HepG2 (cell line): ENCODE results near the gene TUBGCP3. TPM values are rescaled to one million over a fixed set of nuclear protein-coding genes. Genes with fewer than 3 reads are reported as not detected.
A peak's percentile ranks its signal among the peaks of the same experiment; 100 is the strongest.

Source experiments
- AKNA ChIP-seq: sonication (generic); formaldehyde crosslinking; IDR thresholded peaks from 2 replicates; pipeline ENCODE4 v1.4.0; 2020; ENCODE audit warnings: missing genetic modification reagents, borderline replicate concordance
- CCAR2 ChIP-seq: fragments of 200-400 bp; formaldehyde crosslinking; optimal IDR thresholded peaks from 2 replicates; pipeline ENCODE3; 2018; ENCODE audit warnings: low read depth, mild to moderate bottlenecking, low read length, moderate library complexity
- MTF1 ChIP-seq: sonication (generic); formaldehyde crosslinking; IDR thresholded peaks from 2 replicates; pipeline ENCODE4 v1.5.0; 2020; ENCODE audit warnings: missing genetic modification reagents
- NR1H2 ChIP-seq: sonication (generic); formaldehyde crosslinking; IDR thresholded peaks from 2 replicates; pipeline ENCODE4 v1.8.1; 2022; ENCODE audit warnings: low read depth, missing genetic modification reagents, borderline replicate concordance
- PPARG ChIP-seq: conservative IDR thresholded peaks from 2 replicates; pipeline ENCODE4 v1.6.1; 2016; ENCODE audit warnings: missing biosample characterization, missing genetic modification reagents
- ZBTB40 ChIP-seq, 2 experiments: fragments of 450-650 bp in 1 of 2; sonication (generic) in 1 of 2; formaldehyde crosslinking in 1 of 2; IDR thresholded peaks; 2 replicates each; pipeline versions ENCODE4 v1.6.1 to v1.8.0; 2016 to 2022; ENCODE audit warnings: antibody characterized with exemption in 1 of 2, mild to moderate bottlenecking in 1 of 2, missing genetic modification reagents in 1 of 2
- ZMYM4 ChIP-seq: sonication (generic); formaldehyde crosslinking; IDR thresholded peaks from 2 replicates; pipeline ENCODE4 v1.8.1; 2023; ENCODE audit warnings: mild to moderate bottlenecking, missing genetic modification reagents
- ZNF326 ChIP-seq: sonication (generic); formaldehyde crosslinking; IDR thresholded peaks from 2 replicates; pipeline ENCODE4 v1.4.0; 2020; ENCODE audit warnings: missing genetic modification reagents, borderline replicate concordance
- ZNF770 ChIP-seq: sonication (generic); formaldehyde crosslinking; IDR thresholded peaks from 2 replicates; pipeline ENCODE4 v1.5.0; 2020; ENCODE audit warnings: mild to moderate bottlenecking, missing genetic modification reagents
- polyA plus RNA-seq, 8 experiments: library from polyadenylated mRNA; depleted of rRNA in 3 of 8; stranded (reverse) in 7 of 8; unstranded in 1 of 8; fragments of >200 nt; fragmentation: Illumina TruSeq in 4 of 8; extraction: Trizol in 4 of 8; gene quantifications; 2 replicates each; pipeline versions ENCODE4 v1.2.1 to v1.2.3, GENCODE V29; 2011 to 2016; ENCODE audit warnings: low read depth in 4 of 8, missing spikeins in 1 of 8, mixed read lengths in 1 of 8; ENCODE audit not compliant: insufficient read depth in 1 of 8
- total RNA-seq, 5 experiments: library from RNA; depleted of rRNA; stranded (reverse); fragments of >200 nt; fragmentation: Illumina TruSeq; extraction: Trizol; gene quantifications; 2 replicates each; pipeline ENCODE4 v1.2.3, GENCODE V29; 2016; ENCODE audit warnings: low read depth in 1 of 5

TUBGCP3 gene
- total and polyA plus RNA-seq, 2 of the 13 experiments (the other 11 are each of a cell fraction or from before 2014, with no cell fraction given): 12.6 to 15.5 TPM

GRCh38 chr13:112587764-112588489, at the start of gene TUBGCP3 (continued):
- TF ChIP-seq ZBTB40 (IDR thresholded peaks at IDR 0.05) (no peak), ZBTB40 (CRISPR knock-in tag; IDR thresholded peaks at IDR 0.05) (peak; percentile 79), PPARG (peak; percentile 54; the same call in 1 of the 2 replicates), AKNA (0 out of 2 replicates have a peak, but pooled peaks have one; percentile 75), ZNF770 (CRISPR knock-in tag) (peak; percentile 69; the same call in 1 of the 2 replicates), ZNF326 (CRISPR knock-in tag) (no peak), MTF1 (CRISPR knock-in tag) (peak; percentile 94), NR1H2 (CRISPR knock-in tag) (peak; percentile 60; the same call in 1 of the 2 replicates), CCAR2 (no peak), ZMYM4 (peak; percentile 80)
